HG03571 (cell line): Measurements from ENCODE around the gene RNF220.
"Not testable (repeated sequence)": the region's sequence is repeated elsewhere in the genome, so short reads cannot be mapped to it uniquely, and the experiment has no call there.

Experiments
- ATAC-seq: cut with Tn5 transposase; IDR thresholded peaks from one replicate; pipeline ENCODE4 v1.9.1; 2021; ENCODE audit not compliant: unreplicated experiment

Gene RNF220

DNA sequence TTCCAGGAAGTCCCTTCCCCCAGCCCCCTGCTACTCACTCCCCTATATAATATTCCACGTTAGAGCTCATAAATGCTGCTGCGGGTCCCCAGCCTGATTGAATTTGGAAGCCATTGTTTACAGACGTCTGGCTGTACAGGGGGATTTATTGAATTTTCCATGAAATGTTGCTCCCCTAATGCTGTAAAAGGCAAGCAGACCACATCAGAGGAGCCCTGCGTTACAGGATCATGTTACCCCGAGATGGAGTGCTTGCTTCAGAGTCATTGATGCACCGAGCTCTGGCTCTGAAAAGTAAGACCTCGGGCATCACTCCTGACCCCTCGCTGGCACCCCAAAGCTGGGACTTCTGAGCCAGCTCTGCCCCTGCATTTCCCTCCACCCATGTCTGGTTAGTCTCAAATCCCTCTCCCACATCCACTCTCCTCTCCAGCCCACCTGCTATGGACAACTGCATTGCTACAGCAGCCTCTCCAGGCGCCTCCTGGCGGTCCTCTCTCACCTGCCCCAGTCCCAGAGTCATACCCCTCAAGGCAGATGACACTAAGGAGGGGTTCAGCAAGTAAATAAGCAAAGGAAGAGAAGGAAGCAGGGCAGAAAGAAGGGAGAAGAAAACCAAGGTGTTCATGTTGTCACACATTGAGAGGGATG lies 141.5 kb downstream of the RNF220 start:
- ATAC-seq = no peak

DNA sequence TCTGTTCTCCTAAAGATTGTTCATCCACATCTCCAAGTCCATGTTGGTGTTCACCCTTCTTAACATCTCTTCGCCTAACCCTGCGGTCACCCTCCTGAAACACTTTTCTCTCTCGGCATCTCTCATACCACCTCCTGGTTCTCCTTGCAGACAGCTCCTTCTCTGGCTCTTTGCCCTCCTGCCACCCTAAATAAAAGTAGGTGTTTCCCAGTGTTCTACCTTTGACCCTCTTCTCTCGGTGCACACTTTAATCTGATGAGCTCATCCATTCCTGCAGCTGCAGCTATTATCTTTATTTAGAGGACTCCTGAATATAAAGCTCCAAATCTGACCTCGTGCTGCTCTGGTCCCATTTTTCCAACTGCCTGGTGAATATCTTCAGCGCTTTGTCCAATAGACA lies 142.3 kb downstream of the RNF220 start:
- ATAC-seq = no peak

DNA sequence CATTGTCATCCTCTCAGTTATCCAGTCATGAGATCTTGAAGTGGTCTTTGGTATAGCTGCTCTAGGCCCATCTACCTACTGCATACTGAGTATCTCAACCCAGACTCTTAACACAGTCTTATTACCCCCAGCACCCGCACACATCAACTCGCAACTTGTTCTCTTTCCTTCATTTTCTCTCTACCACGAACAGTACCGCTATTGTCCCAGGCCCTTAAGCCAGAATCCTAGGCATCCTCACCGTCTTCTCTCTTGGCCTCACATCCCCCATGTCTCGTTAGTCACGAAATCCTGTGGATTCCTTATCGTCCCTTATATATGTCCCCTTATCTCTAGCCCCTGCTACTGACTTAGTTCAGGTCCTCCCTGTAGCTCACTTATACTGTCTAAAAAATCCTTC lies 142.8 kb downstream of the RNF220 start:
- ATAC-seq = no peak

DNA sequence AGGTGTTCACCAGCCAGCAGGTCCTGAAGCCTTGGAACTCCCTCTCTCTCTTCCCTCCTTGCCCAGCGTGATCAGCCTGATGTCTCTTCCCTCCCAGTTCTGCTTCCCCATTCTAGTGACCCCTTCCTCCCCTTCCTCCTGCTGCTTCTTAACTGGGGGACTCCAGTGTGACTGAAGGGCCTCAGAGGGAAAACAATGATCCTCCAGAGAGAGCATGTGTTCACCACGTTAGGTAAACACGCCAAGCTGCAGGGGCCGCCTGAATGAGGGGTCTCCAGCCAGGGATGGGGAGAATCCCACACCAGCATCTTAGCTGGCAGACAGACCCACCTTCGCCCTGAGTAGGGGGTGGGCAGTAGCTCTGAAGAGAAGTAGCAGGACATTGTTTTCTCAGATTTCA lies 144.5 kb downstream of the RNF220 start:
- ATAC-seq = no peak

DNA sequence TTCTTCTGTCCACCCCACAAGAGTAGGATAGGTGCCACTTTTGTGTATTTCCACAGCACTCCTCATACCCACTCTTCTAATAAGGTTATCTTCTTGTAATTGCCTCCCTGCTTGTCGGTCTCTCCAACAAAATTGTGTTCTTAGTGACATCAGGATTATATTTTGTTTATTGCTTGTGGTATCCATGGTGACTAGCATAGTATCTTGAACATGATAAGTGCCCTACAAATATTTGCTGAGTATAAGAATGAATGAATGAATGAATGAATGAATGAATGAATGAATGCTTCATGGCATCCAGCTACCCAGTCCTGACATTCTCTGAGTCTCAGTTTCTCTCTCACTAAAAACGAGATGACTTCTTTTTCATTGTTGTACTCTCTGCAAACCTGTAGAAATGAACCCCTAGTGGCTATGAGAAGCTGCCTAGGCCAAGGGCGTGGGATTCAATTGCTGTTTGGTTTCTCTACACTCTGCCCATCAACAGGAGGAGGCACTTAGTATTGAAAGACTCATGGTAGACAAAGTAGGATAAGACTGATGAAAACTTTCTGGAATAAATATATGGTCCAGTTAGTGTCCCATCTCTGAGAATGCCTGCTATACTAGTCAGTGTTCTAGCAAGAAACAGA lies 148.2 kb downstream of the RNF220 start:
- no peak for ATAC-seq

DNA sequence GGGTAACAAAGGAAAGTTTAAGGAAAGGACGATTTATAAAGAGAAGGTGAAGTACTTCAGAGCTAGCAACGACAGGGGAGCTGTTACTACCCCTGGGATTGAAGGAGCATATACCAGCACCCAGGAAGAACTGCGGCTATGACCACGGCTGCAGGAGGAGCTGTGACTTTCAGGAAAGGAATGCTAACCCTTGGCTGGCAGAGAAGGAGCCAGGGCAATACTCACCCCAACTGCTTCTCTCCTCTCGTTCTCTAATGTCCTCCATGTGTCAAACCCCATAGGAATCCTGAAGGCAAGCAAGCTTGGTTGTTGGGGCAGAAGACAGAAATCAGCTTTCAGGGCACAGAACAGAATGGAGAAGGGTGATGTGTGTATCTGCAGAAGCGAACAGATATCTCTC lies 148.7 kb downstream of the RNF220 start:
- no peak for ATAC-seq

DNA sequence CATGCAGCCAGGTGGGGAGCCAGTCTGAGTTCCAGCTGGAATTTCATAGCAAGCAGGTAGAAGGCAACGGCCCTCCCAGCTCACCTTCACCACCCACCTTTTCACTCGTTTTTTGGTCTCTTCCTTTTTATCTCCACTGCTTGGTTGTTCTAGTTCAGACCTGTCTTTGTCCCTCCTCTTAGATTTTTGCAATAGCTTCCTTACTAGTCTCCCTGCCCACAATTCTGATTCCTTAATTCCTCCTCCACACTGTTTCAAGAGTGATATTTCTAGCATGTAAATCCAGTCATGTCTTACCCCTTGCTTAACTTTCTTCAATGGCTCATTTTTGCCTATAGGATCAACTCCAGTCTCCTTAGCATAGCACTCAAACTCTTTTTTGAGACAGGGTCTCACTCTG lies 149.7 kb downstream of the RNF220 start:
- ATAC-seq = no peak

DNA sequence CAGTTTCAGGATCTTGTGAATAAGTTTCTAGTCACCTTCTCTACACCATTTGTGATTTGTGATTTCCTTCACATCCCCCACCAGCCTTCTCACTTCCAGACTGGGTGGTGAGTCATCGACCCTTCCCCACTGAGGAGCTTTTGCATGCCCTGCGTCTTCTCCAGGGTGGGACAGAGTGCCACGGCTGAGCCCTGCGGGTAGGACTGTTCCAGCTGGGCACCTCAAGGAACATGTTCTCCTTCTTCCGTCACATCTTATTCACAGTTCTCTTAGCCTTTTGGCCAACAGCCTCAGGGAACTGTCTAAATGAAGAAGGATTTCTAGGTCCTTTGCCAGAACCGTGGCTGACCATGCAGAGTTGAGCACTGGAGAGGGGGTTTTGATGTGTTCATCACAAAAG lies 152.7 kb downstream of the RNF220 start:
- no peak for ATAC-seq

DNA sequence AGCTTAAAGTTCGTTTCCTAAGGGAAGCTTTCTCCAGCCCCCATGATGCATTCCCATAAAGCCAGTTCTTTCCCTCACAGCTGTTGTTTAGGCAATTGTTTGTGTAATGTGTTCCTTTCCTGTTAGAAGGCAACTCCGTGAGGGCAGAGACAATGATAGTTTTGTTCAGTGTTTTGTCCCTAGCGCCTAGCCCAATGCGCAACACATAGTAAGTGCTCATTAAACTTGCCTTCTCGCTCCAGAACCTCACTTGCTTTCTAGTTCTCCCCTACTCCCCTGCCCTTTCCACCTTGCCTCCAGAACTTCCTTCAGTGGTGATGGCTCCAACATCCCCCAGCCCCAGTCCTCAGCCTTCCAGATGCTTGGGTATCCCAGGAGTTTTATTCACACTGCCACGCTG lies 153.8 kb downstream of the RNF220 start:
- no peak for ATAC-seq

DNA sequence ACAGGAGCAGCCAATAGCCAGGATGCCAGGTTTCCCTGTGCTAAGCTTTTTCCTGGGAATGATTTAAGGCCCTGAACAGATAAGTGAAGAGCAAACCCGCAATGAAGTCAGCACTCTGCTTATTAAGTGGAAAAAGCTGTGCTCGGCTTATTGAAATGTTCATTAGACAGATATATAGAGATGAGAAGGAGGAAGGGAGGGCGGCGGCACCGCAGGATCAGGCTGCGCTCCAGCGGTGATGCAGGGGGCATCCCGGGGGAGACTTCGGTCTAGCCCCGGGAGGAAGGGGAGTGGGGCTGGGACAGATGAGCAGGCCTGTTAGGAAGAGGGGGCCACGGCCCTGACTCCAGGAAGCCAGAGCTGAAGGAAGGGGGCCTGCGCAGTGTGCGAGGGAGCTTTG lies 154.3 kb downstream of the RNF220 start:
- no peak for ATAC-seq

DNA sequence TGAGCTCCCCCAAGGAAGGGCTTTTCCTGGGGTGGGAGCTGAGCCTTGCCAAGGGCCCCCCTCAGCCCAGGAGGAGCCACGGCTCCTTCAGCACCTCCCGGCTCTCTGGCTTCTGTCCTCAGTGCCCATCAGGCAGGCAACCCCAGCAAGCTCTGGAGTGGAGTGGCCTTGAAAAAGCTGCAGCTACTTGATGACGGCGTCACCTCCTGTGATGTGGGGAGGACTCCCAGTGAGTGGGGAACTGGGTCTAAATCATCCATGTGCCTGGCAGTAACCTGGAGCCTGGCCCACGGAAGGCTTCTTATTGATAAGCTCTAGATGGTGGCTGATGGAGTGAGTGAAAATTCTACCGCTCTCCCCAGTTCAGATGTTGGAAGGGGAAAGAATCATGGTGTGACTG lies 154.9 kb downstream of the RNF220 start:
- ATAC-seq = no peak

DNA sequence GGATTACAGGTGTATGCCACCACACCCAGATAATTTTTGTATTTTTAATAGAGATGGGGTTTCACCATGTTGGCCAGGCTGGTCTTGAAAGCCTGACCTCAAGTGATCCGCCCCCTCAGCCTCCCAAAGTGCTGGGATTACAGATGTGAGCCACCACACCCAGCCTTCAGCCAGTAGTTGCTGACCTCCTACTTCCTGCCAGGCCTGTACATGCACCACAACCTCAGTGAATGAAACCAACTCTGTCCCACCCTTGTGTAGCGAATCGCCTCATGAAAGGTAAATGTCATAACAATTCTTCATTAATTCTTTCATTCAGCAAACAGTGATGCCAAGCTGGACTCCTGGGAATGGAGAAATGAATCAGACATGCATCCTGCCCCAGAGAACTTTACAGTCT lies 155.6 kb downstream of the RNF220 start:
- ATAC-seq = not testable (repeated sequence)

DNA sequence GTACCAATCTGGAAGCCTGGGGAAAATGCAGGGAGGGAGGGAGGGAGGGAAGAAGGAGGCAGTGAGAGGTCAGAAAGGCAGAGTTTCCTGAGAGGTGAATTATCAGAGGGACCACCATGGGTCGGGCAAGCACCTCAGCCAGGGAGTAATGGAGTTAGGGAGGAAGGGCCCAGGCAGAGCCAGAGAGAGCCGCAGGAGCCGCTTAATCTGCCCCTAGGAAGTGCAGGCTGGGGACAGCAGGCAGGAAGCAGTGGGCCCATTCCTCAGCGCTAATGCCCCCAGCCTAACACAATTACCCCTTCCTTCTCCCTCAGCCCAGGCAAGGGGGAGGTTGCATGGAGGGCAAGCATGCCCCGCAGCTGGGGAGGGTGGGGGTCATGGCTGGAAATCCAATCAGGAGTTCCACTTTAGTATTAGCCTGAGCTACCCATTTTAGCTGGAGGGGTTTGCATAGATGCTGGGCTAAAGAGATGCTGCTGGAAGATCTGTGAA lies 160.2 kb downstream of the RNF220 start:
- no peak for ATAC-seq

DNA sequence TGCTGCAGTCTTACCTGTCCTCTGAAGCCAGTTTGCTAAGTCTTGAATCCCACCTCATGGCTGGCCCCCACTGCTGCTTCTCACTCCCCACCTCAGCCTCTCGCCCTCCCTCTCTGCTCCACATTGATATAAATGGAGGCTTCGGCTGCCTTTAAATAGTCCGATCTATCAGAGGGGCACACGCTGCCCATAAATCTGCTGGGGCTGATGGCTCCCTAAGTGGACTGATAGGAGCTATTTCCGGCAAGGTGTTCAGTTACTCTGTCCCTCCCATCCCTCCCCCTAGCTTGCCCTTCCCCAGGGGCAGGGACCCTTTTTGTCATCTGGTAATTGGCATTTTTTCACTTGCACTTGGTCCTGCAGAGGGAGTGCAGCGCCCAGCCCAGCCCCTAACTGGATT lies 160.8 kb downstream of the RNF220 start:
- no peak for ATAC-seq

DNA sequence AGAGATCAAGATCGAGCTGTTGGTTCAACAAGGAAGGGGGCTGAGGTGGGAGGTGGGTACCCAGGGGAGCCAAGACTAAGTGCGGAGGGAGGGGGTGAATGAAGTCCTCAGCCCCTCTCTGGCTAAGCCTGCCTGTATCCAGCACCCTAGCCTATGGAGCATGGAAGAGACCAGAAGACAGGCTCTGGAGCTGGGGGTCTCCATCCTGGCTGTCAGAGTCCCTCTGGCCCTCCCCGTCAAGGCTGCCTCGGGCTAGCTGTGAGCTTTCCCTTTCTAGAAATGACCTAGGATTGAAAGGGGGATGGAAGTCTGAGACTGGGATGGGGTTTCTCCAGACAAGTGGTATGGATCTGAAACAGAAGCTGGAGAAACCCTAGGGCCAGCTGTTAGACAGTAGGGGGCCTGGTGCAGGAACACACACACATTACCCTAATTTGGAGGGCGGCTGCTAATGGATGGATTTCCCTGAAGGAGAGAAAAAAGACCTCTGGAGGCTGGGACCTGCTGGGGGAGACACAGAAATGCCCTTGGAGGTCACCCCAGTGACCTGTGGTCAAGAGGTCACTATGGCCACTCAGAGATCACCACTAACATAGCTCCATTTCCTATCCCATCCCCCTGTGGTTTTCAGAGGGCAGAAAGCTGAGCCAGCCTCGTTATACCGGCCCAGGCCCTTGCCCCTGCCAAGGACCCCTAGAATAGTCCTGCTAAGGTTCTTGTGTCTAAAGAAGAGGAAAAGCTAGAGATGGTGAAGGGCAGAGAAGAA lies 161.4 kb downstream of the RNF220 start:
- no peak for ATAC-seq

DNA sequence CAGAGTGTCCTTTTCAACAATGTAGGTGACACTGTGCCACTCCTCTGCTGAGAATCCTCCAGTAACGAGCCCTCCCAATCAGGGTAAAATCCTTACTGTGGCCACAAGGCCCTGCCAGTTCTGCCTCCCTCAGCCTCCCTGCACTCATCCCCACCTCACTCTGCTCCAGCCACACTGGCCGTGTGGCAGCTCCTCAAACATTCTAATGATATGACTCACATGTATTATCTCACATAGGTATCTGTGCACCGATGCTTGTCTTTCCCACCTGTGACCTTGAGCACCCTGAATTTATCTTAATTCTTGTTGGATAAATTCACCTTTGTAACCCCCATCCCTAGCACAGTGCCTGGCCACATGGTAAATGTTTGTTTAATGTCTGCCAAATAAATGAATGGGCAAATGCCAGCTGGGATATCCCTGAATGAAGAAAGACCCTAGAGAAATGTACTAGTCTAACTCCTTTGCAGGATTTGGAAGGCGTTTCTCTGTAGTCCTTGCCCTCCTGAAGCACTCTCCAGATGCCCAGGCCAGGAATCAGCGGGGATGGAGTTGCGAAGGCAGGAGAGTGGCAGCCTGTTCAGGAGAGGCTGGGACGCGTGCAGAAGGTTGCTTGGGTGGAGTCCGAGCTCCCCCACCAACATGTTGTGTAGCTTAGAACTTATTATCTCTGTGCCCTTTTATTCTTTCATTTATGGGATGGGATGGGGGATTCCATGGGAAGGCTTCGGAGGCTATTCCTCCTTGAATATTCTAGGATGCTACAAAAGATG lies 163.3 kb downstream of the RNF220 start:
- no peak for ATAC-seq

DNA sequence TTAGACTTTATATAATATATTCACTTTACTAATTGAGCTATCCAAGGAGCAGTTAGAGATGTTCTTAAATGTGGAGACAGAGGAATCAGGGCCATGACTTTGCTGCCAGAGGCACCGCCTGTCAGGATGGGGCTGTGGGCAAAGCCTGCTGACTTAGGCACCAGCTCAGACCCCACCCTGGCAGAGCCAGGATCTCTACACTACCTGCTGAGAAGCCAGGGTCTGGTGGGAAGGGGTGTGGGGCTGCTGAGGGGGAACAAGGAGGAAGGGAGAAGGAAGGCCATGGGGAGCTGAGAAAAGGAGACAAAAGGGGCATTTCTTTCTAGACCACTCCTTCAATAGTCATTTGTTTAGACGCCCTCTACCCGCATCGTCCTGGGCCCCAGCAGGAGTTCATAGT lies 164.4 kb downstream of the RNF220 start:
- ATAC-seq = no peak

DNA sequence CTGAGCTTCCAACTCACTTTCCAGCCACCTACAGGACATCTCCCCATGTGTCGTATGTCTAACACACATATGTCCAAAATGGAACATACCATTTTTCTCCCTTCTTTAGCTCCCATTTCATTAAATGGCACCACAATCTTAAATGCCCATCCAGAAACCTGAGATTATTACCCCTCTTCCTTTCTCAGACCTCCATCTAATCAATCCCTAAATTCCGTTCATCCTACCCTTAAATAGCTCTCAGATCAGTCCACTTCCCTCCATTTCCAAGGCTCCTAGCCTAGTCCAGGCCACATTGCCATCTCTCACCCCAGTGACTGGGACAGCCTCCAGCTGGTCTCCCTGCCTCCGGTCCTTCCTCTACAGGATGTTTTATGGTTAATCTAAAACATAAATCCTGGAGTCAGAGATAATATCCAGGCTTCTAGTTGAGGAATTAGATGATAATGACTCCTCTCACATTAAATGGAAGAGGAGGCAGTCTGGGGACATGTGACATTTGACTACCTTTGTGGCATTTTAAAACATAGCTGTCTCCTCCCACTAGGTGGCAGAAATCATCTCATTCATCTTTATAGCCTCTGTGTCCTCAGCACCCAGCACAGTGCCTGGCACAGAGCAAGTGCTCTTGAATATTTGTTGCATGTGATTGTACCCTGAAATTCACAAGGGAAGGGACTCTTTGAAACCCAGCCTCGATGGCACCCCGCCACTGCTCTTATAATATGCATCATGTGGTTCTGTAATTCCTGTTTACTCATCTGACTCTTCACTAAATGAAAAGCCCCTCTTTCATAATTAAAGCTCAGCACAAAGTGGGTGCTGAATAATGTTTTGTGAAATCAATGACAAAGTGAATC lies 166.9 kb downstream of the RNF220 start:
- ATAC-seq = no peak

DNA sequence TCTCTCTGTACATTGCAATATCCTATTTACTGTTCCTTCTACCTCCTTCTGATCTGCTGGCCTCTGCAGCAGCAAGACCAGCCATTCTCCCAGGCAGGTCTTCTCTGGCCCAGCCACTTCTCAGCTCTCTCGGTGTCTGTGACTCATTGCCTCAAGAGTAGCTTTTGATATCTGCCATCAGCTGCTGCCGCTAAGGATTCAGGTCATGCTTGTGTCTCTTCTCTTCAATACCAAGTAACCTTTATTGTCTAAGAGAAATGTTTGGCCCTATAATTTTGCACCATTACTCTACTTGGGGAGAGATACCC lies 167.5 kb downstream of the RNF220 start:
- no peak for ATAC-seq

DNA sequence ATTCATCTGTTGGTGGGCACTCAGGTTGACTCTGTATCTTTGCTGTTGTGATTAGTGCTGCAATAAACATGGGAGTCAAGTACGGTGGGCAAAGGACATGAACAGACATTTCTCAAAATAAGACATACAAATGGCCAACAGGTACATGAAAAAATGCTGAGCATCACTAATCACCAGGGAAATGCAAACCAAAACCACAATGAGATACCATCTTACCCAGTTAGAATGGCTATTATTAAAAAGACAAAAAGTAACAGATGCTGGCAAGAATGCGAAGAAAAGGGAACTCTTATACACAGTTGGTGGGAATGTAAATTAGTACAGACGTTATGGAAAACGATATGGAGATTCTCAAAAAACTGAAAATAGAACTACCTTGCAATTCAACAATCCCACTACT lies 170.3 kb downstream of the RNF220 start:
- ATAC-seq = no peak
